GM19193 (cell line): ENCODE results near the gene KIF3B.
A peak's percentile ranks its signal among the peaks of the same experiment; 100 is the strongest.

Source experiments
- POLR2A ChIP-seq: IDR thresholded peaks from 4 replicates; pipeline ENCODE4 v1.6.1; 2011; ENCODE audit not compliant: insufficient read depth, insufficient read length; ENCODE audit errors: extremely low read depth

KIF3B gene

GRCh38 chr20:32277361-32278198 lies at the start of gene KIF3B:
TSS of gene KIF3B (plus strand) at chr20:32277651. CDS start at chr20:32309778, 32,127 bp downstream.
- peak; percentile 57 for TF ChIP-seq POLR2A

- TF ChIP-seq POLR2A, result no peak
Observed at GRCh38 chr20:32227744-32228688, 49.4 kb upstream of the KIF3B start.

GRCh38 chr20:32229251-32229747 lies 48.2 kb upstream of the KIF3B start:
- TF ChIP-seq POLR2A, result no peak

- TF ChIP-seq POLR2A, result no peak
Observed at GRCh38 chr20:32230707-32231106, 46.7 kb upstream of the KIF3B start.

- no peak for TF ChIP-seq POLR2A
Observed at GRCh38 chr20:32231245-32231644, 46.2 kb upstream of the KIF3B start.

- TF ChIP-seq POLR2A, result no peak
Observed at GRCh38 chr20:32231847-32232246, 45.6 kb upstream of the KIF3B start.

- TF ChIP-seq POLR2A, result no peak
Observed at GRCh38 chr20:32232326-32232886, 45.0 kb upstream of the KIF3B start.

GRCh38 chr20:32233286-32233685 lies 44.2 kb upstream of the KIF3B start:
- TF ChIP-seq POLR2A, result no peak

GRCh38 chr20:32234135-32234808 lies 43.2 kb upstream of the KIF3B start:
- no peak for TF ChIP-seq POLR2A

GRCh38 chr20:32235331-32236047 lies 42.0 kb upstream of the KIF3B start:
- TF ChIP-seq POLR2A, result no peak

GRCh38 chr20:32236048-32236533 lies 41.4 kb upstream of the KIF3B start:
- no peak for TF ChIP-seq POLR2A

- no peak for TF ChIP-seq POLR2A
Observed at GRCh38 chr20:32236819-32237218, 40.6 kb upstream of the KIF3B start.

- TF ChIP-seq POLR2A, result no peak
Observed at GRCh38 chr20:32237419-32237818, 40.0 kb upstream of the KIF3B start.
